GM18519 (cell line): Measurements from ENCODE around the gene PIGL.
"Not testable (repeated sequence)": the region's sequence is repeated elsewhere in the genome, so short reads cannot be mapped to it uniquely, and the experiment has no call there.

ENCODE experiments used
- ATAC-seq: cut with Tn5 transposase; IDR thresholded peaks from one replicate; pipeline ENCODE4 v1.9.1; 2021; ENCODE audit warnings: mild to moderate bottlenecking, moderate library complexity; ENCODE audit not compliant: unreplicated experiment, low FRiP score

Gene PIGL

DNA sequence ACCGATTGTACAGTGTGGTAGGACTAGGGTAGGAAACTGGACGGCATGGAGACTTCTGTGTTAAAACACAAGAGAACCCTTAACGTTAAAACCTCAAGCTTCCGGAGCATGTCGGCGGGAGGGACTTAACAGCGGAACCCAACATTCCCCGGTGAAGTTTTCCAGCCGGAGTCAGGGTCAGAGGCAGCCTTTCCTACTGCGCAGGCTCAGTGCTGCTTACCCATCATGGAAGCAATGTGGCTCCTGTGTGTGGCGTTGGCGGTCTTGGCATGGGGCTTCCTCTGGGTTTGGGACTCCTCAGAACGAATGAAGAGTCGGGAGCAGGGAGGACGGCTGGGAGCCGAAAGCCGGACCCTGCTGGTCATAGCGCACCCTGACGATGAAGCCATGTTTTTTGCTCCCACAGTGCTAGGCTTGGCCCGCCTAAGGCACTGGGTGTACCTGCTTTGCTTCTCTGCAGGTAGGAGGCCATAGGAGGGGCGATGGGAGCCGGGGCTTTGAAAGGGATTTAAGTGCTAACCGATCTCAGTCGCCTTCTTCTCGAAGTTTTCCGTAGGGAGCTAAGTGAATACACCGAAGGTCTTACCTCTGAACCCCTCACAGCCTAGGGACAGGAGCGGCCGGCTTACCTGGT, at the start of gene PIGL:
PIGL (plus strand) TSS at position 209 of the 634 bp plus-strand sequence; CDS start at position 226, 17 bp downstream.
- no peak for ATAC-seq

DNA sequence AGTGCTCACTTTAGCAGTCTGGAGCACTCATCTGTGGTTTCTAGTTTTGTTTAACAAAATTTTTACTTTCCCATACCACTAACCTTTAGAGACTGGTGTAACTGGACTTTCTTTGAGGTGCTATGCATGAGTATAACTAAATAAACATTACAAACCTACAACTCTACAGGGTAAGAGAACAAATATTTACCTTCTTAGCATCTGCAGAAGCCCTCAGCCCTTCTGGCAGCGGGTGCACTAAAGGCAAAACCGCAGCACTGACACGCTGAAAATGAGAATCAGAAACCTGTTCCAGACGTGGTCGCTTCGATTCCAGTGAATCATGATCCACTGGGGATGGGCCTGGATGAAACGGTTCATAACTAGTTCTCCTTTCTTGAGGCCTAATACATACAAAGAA, 45.4 kb upstream of the PIGL start:
- ATAC-seq = no peak

DNA sequence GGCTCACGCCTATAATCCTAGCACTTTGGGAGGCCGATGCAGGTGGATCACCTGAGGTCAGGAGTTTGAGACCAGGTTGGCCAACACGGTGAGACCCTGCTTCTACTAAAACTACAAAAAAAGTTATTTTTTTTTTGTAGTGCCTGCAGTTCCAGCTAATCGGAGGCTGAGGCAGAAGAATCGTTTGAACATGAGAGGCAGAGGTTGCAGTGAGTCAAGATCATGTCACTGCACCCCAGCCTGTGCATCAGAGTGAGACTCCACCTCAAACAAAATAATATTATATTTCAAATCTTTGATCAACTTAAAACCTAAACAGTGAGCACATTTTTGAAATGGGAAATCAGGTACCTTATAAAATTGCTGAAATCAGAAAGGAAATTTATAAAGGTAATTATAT, 38.2 kb upstream of the PIGL start:
- no peak for ATAC-seq

DNA sequence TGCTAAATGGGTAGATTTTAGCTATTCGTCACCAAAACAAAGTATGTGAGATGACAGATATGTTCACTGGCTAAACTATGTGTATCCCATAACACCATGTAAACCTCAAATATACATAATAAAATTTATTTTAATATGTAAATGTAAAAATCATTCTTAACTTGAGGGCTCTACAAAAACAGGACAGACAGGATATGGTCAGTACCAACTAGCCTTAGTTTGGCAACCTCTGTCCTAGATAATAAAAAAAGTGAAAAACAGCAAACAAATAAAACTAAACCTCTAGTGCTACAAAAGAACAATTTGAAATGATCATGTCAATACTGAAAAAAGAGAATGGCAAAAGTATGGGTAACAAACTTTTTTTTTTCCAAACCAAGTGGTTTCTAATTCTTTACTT, 35.4 kb upstream of the PIGL start:
- ATAC-seq = no peak

DNA sequence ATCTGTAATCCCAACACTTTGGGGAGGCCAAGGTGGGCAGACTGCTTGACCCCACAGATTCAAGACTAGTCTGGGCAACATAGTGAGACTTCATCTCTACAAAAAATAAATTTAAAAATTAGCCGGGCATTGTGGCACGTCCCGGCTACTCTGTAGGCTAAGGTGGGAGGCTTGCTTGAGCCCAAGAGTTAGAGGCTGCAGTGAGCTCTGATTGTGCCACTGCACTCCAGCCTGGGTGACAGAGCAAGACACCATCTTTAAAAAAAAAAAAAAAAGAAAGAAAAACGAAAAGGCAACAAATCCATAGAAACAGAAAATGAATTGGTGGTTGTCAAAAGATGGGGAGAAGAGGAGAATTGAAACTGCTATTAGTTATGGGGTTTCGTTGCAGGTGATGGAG, 29.4 kb upstream of the PIGL start:
- no peak for ATAC-seq

DNA sequence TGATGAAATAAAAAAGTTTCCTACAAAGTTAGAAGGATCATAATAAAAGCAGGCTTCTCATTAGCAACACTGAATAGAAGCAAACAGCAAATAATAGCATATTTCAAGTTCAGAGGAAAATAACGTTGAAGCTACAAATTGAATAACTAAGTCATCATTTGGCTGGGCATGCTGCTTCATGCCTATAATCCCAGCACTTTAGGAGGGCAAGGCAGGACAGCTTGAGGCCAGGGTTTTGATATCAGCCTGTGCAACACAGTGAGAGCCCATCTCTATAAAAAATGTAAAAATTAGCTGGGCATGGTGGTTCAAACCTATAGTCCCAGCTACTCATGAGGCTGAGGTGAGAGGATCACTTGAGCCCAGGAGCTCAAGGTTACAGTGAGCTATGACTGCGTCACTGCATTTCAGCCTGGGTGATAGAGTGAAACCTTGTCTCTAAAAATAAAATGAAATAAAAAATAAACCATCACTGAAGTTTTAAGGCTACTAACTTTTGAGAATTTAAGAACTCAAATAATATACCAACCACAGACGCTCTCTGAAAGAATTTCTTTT, 27.1 kb upstream of the PIGL start:
- ATAC-seq = no peak

DNA sequence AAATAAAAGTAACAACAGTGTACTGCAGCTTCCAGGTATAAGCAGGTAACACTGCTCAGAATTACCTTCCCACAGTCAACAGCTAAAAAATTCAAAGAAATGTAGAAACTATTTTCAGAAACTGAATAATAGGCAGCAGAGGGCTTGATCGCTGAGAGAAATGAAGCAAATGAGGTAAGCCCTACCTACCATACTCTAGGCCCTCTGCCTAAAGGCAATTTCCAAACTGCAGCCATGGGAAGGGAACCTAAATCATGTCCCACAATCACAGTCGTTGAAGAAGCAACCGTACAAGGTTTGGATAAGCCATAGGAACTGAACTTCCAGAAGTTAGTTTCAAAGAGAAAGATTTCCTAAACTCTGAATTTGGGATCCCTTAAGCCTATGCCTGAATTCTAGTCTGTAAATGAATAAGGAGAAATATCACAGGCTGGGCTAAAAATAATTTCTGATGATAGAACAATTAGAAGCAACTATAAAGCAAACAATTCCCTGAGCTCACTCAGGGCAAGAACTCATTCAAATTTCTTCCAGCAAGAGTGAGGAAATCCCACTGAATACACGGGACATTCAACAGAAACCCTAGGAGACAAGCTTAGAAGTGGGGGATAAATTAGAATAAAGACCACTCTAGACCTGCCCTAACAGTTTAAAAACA, 26.2 kb upstream of the PIGL start:
- ATAC-seq = no peak

DNA sequence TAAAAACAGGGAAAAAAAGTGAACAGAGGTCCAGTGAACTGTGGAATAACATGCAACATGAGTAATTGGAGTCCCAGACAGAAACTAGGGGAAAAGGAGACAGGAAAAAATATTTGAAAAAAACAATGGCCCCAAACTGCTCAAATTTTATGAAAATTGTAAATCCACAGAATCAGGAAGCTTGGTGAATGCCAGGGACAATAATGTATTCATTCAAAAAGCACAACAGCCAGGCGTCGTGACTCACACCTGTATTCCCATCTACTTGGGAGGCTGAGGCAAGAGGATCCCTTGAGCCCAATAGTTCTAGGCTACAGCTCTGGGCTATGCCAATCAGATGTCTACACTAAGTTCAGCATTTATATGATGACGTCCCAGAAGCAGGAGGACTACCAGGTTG, 25.4 kb upstream of the PIGL start:
- ATAC-seq = no peak

DNA sequence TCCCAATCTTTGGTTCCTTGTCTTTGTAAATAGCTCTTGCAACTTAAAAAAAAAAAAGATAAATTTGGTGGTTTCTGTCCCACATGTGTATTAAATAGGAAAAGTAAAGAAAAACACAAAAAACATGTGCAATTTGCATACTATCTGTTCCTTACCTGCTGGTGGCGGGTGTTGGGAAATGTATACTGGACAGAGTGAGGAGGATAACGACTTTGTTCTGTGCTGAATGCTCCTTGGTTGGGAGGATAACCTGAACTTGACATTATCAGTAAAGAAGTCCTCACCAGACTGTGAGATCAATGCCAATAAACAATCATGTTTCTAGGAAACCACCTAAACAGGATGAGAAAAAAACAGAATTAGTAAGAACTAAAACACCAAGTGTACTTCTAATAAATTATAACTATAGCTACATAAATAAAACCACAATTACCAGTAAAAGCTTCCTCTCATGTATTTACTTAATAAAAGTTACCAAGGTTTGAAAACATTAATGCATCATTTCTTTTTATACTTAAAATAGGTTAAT, 22.6 kb upstream of the PIGL start:
- not testable (repeated sequence) for ATAC-seq

DNA sequence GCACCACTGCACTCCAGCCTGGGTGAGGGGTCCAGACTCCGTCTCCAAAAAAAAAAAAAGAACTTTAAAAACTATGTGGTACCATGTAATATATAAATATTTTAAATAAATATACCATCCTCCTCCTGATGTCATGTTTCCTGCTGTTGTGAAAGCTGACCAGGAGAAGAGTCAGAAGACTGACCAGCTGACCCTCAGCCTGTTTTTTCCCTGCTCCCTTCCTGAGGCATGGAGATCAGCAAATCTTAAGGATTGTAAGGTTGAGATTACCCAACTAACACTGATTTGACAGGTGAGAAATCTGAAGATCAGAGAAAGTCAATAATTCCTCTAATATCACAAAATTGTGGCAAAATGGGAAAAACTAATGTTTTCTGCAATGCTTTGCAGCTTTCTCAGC, 19.7 kb upstream of the PIGL start:
- no peak for ATAC-seq

DNA sequence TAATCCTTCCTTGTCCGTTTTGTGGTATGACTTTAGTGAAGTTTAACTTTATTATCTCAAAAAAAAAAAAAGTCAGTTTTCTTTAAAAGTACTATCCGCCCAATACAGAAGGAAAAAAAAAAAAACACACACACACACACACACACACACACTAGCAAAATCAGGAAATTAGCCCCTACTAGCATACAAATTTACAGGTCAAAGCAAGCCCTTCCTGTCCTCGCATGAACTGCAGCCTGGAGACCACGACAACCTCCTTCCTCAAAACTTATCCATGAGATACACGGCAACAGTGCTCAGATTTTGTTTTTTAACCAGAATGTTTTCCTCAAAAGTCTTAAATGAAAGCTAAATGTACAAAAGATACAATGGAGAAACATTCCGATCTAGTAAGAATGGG, 17.9 kb upstream of the PIGL start:
- no peak for ATAC-seq

DNA sequence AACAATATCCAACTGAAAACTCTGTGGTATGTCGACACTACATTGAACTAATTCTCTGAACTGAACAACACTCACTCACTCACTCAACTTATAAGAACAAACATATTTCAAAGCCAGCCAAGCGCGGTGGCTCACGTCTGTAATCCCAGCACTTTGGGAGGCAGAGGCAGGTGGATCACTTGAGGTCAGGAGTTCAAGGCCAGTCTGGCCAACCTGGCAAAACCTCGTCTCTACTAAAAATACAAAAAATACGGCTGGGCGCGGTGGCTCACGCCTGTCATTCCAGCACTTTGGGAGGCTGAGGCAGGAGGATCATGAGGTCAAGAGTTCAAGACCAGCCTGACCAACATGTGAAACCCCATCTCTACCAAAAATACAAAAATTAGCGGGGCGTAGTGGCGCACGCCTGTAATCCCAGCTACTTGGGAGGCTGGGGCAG, 15.3 kb upstream of the PIGL start:
- not testable (repeated sequence) for ATAC-seq

DNA sequence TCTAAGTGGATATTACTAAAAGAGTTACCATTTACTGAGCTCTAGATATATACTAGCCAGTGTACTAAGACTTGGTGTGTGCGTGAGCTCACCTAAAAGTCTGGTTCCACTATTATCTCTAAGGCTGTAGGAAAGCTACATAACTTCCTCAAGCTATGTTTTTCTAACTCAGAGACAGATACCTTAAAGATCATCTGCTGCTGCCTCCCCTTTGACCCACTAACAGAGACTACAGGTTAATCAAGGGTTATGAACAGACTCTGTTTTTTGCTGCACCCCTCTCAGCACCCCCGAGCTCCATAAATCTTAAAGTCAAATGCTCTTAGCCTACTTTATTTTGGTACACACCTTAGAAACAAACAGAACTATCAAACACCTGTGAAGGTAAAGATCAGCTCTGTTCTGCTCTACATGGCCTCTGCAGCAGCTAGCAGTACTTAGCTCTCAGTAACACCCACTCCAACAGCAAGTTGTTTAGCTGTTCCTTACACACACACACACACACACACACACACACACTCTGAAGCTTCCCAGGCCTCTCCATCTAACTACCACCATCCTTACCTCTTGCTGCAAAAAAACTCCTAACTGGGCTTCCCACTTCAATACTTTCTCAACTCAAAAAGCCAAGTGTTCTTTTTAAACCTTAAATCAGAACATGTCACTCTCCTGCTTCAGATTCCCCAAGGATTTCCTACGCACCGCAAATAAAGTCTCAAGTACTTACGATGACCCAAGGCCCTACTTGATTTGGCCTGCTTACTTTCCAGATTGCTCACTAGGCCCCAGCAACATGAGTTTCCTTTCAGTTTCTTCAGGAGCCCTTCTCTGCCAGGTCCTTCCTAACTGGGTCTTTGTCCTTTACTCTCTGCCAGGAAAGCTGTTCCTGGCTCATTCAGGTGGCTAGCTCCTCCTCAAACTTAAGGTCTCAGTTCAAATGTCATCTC, 14.2 kb upstream of the PIGL start:
- not testable (repeated sequence) for ATAC-seq

DNA sequence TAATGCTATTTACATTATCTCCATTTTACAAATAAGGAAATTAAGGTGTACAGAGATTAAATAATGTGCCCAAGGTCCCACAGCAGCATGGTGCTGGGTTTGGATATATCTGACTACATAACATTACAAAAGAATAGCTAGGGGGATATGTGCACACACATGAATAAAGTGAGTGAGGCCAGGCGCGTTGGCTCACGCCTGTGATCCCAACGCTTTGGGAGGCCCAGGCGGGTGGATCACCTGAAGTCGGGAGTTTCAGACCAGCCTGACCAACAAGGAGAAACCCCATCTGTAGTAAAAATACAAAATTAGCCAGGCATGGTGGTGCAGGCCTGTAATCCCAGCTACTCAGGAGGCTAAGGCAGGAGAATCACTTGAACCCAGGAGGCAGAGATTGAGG, 12.2 kb upstream of the PIGL start:
- not testable (repeated sequence) for ATAC-seq

DNA sequence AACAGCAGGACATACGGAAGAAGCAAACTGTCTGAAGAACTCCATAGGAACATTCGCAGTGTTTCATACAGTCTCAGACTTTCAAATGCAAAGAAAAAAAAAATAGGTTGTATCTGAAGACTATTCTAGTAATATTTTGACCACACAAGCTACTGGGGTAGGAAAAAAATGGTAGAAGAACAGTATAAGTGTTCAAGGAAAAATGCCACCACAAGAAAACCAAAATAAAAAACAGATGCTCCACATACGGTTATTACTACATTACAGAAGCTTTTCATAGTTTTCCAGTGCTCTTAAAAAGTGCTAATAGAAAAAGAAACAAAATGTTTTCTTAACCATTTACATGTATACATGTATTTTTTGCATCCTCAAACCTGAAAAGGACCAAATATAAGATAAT, 5.4 kb upstream of the PIGL start:
- ATAC-seq = no peak

DNA sequence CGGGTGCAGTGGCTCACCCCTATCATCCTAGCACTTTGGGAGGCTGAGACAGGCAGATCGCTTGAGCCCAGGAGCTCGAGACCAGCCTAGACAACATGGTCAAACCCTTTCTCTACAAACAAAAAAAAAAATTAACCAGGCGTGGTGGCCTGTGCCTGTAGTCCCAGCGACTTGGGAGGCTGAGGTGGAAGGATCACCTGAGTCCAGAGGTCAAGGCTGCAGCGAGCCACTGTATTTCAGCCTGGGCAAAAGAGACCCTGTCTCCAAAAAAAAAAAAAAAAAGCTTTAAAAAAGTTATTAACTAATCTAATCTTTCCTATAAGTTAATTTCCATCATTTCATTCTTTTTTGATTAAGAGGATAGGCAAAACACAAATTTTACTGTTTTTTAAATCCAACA, 4.2 kb upstream of the PIGL start:
- ATAC-seq = no peak

DNA sequence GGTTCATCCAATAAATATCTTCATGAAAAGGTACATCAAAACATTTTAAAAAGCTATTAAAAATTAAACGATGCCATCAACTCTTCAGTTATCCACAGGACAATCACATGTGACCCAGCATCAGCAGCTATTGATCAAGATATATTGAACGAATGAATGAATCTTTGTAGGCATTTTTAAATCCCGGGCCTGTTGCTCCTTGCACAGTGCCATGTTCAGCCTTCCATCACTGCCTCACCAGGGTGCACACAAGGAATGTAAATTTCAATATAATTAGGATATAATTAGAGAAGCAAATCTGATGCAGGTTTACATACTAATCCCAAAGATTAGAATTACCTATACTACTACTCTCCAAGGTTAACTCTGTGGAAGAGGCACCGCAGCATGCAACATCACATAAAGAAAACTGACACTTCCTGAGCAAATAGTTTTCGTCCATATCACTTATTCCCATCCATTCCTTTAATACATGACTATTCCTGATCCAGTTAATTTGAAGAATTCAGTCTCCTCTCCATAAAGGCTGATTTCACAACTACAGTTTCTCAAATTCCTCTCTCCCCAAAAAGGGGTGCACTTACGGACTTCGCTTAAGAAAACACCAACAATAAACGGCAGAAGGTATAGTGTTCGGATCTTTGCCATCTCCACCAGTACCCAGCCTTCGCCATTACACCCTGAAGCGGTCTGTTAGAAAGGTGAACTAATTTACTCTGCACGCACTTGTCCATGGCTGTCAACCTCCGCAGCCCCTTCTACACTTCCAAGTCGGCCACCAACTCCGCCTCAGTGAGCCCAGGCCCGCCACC, 2.6 kb upstream of the PIGL start:
- peak; percentile 8 for ATAC-seq

DNA sequence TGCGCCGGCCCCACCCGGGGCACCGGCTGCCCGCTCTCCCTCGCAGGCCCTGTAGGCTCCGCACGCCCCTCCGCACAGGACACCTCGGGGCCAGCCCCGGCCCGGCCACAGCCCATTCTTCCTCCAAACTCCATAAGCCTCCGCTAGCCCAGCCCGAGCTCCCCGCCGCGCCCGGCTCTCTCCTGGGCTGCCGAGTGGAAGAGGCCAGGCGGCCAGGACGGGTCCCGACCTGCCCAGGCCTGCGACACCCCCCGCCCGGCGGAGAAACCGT, 2.1 kb upstream of the PIGL start:
- peak; percentile 20 for ATAC-seq

DNA sequence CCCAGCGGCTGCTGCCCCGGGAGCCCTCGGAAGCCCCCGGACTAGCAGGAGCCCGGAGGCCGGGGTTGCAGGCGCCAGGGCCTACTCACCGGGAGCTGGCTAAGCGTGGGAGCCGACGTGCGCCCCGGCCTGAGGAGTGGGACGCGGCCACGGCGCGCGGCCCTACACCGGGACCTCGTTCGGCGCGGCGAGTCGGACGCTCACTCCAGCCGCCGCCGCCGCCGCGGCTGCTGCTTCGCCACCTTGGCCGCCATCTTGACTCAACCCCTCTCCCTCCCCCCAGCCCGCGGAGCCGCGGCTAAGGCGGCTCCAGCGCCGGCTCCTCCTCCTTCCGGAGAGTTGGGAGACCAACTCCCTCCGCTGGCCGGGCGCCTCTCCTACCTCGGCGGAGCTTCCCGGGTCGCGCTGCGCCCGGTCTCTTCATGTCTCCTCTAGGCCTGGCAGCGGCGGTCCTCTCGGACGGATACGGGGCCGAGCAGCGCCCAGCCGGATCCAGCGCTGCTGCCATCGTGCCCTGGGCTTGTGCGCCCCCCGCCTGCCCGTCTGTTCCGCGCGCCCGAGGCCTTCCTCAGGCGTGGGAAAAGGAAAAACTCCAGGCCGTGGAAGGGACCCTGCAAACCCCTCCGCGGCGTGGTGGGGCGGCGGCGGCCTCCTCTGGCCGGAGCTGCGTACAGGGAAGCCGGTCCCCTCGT, 1.6 kb upstream of the PIGL start, which contains the start of gene NCOR1:
NCOR1 (minus strand) TSS at position 262 of the 692 bp plus-strand sequence. CDS start 20,965 bp downstream, outside the sequence.
- ATAC-seq = peak; percentile 64

DNA sequence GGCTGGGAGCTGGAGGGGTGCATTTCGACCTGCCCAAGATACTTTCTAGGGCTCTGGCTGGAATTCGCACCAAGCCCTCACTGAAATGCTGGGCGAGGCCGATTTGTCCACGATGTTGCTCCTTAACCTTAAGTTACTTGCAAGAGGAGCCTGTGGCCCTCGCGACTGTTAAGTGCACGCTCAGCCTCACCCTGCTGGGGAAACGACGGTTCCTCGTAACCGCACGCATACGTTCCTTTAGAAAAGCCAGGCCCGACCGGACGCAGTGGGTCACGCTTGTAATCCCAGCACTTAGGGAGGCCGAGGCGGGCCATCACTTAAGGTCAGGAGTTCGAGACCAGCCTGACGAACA, 1.1 kb upstream of the PIGL start:
- ATAC-seq = peak; percentile 6
